WTC11 (cell line): ENCODE data around the gene EFS. TPM values are rescaled to one million over a fixed set of nuclear protein-coding genes. Genes with fewer than 3 reads are reported as not detected.

Experiments
- ATAC-seq: fragments of 200-7000 bp; cut with Tn5 transposase; 2 replicates; pipeline ENCODE4 v1.10.0; 2021; ENCODE audit warnings: mild to moderate bottlenecking, moderate library complexity
- CTCF ChIA-PET: fragments of 300-600 bp; sonication (Branson Sonifier 250); formaldehyde crosslinking; loops from one replicate; lab custom pipeline; 2021; ENCODE audit warnings: antibody characterized with exemption; lab: Charles Lee
- POLR2A ChIA-PET: fragments of 350-600 bp; sonication (Branson Sonifier 250); formaldehyde crosslinking; loops from one replicate; lab custom pipeline; 2021; ENCODE audit warnings: antibody characterized with exemption; lab: Charles Lee
- DNase-seq: peaks from one replicate; pipeline ENCODE4 v3.0.0; 2021; ENCODE audit warnings: low spot score
- H3K27ac Mint-ChIP-seq: 2 replicates; pipeline ENCODE4 v1.8.0; 2021; ENCODE audit warnings: mixed read lengths
- H3K27me3 Mint-ChIP-seq: 2 replicates; pipeline ENCODE4 v1.8.0; 2021; ENCODE audit warnings: low read depth, mild to moderate bottlenecking, moderate library complexity, mixed read lengths
- H3K36me3 Mint-ChIP-seq: 2 replicates; pipeline ENCODE4 v1.8.0; 2021; ENCODE audit warnings: mixed read lengths
- H3K4me1 Mint-ChIP-seq: 2 replicates; pipeline ENCODE4 v1.8.0; 2022; ENCODE audit warnings: mixed read lengths
- H3K4me3 Mint-ChIP-seq: 2 replicates; pipeline ENCODE4 v1.8.0; 2021; ENCODE audit warnings: mild to moderate bottlenecking, moderate library complexity, mixed read lengths
- H3K9me3 Mint-ChIP-seq: 2 replicates; pipeline ENCODE4 v1.8.0; 2021; ENCODE audit warnings: mixed read lengths
- ETV6 ChIP-seq: sonication (generic); formaldehyde crosslinking; IDR thresholded peaks from 2 replicates; pipeline ENCODE4 v1.8.1; 2022; ENCODE audit warnings: mild to moderate bottlenecking, missing genetic modification reagents
- FOXJ3 ChIP-seq: sonication (generic); formaldehyde crosslinking; IDR thresholded peaks from 2 replicates; pipeline ENCODE4 v1.9.0; 2021; ENCODE audit warnings: missing genetic modification reagents, mild to moderate bottlenecking, borderline replicate concordance
- FOXK1 ChIP-seq: sonication (generic); formaldehyde crosslinking; IDR thresholded peaks from 2 replicates; pipeline ENCODE4 v1.8.0; 2022; ENCODE audit warnings: mild to moderate bottlenecking, moderate library complexity, missing genetic modification reagents
- HMGA2 ChIP-seq: fragments of 250-450 bp; sonication (Bioruptor Pico); IDR thresholded peaks from 2 replicates; pipeline ENCODE4 v1.4.0; 2021; ENCODE audit warnings: mild to moderate bottlenecking, moderate library complexity
- IRF2 ChIP-seq: sonication (generic); formaldehyde crosslinking; IDR thresholded peaks from 2 replicates; pipeline ENCODE4 v1.8.0; 2022; ENCODE audit warnings: low read depth, missing genetic modification reagents, borderline replicate concordance
- JAZF1 ChIP-seq: fragments of 250-450 bp; sonication (Bioruptor Pico); IDR thresholded peaks from 2 replicates; pipeline ENCODE4 v1.9.0; 2021; ENCODE audit warnings: moderate library complexity, mild to moderate bottlenecking, inconsistent platforms
- KAT7 ChIP-seq: sonication (generic); formaldehyde crosslinking; IDR thresholded peaks from 2 replicates; pipeline ENCODE4 v1.8.1; 2023; ENCODE audit warnings: missing genetic modification reagents, mild to moderate bottlenecking, borderline replicate concordance
- NFATC4 ChIP-seq: fragments of 250-450 bp; sonication (Bioruptor Pico); IDR thresholded peaks from 2 replicates; pipeline ENCODE4 v1.9.0; 2021; ENCODE audit warnings: mild to moderate bottlenecking
- NFYB ChIP-seq: sonication (generic); formaldehyde crosslinking; conservative IDR thresholded peaks from 2 replicates; pipeline ENCODE4 v1.8.0; 2022; ENCODE audit warnings: low read depth, missing genetic modification reagents
- NR1H2 ChIP-seq: sonication (generic); formaldehyde crosslinking; IDR thresholded peaks from 2 replicates; pipeline ENCODE4 v1.9.0; 2021; ENCODE audit warnings: mild to moderate bottlenecking, moderate library complexity, missing genetic modification reagents
- SOX15 ChIP-seq: fragments of 250-450 bp; sonication (Bioruptor Pico); IDR thresholded peaks from 2 replicates; pipeline ENCODE4 v1.9.0; 2021; ENCODE audit warnings: mild to moderate bottlenecking
- SP1 ChIP-seq: sonication (generic); formaldehyde crosslinking; conservative IDR thresholded peaks from 2 replicates; pipeline ENCODE4 v1.8.1; 2022; ENCODE audit warnings: missing genetic modification reagents
- TCF7 ChIP-seq: sonication (generic); formaldehyde crosslinking; IDR thresholded peaks from 2 replicates; pipeline ENCODE4 v1.8.0; 2022; ENCODE audit warnings: mild to moderate bottlenecking, low read depth, missing genetic modification reagents, moderate library complexity
- ZNF121 ChIP-seq: sonication (generic); formaldehyde crosslinking; IDR thresholded peaks from 2 replicates; pipeline ENCODE4 v1.8.0; 2023; ENCODE audit warnings: missing genetic modification reagents
- ZNF317 ChIP-seq: sonication (generic); formaldehyde crosslinking; IDR thresholded peaks from 2 replicates; pipeline ENCODE4 v1.8.1; 2023; ENCODE audit warnings: low read depth, mild to moderate bottlenecking, moderate library complexity, missing genetic modification reagents, borderline replicate concordance
- ZNF512 ChIP-seq: sonication (generic); formaldehyde crosslinking; IDR thresholded peaks from 2 replicates; pipeline ENCODE4 v1.8.1; 2022; ENCODE audit warnings: missing genetic modification reagents, borderline replicate concordance
- ZNF671 ChIP-seq: fragments of 250-450 bp; sonication (Bioruptor Pico); IDR thresholded peaks from 2 replicates; pipeline ENCODE4 v1.8.0; 2021; ENCODE audit warnings: mild to moderate bottlenecking
- total RNA-seq: library from RNA; stranded (reverse); gene quantifications from 3 replicates; pipeline ENCODE4 v1.2.3, GENCODE V29; 2021
- TF ChIP-seq, protein P1 (sequence below): sonication (generic); formaldehyde crosslinking; conservative IDR thresholded peaks from 2 replicates; pipeline ENCODE4 v1.8.1; 2023; ENCODE audit warnings: mild to moderate bottlenecking, low read depth, missing genetic modification reagents, moderate library complexity
- TF ChIP-seq, protein P2 (sequence below): fragments of 250-450 bp; sonication (Bioruptor Pico); IDR thresholded peaks from 2 replicates; pipeline ENCODE4 v2.1.2; 2022; ENCODE audit warnings: mild to moderate bottlenecking, moderate library complexity
- TF ChIP-seq, protein P3 (sequence below): sonication (generic); formaldehyde crosslinking; IDR thresholded peaks from 2 replicates; pipeline ENCODE4 v1.8.1; 2022; ENCODE audit warnings: low read depth, missing genetic modification reagents, borderline replicate concordance
- TF ChIP-seq, protein P4 (sequence below): sonication (generic); formaldehyde crosslinking; IDR thresholded peaks from 2 replicates; pipeline ENCODE4 v1.8.1; 2023; ENCODE audit warnings: mild to moderate bottlenecking, missing genetic modification reagents
- TF ChIP-seq, protein P5 (sequence below): sonication (generic); formaldehyde crosslinking; IDR thresholded peaks from 2 replicates; pipeline ENCODE4 v1.8.0; 2022; ENCODE audit warnings: missing genetic modification reagents
- TF ChIP-seq, protein P6 (sequence below): sonication (generic); formaldehyde crosslinking; IDR thresholded peaks from 2 replicates; pipeline ENCODE4 v1.8.0; 2022; ENCODE audit warnings: mild to moderate bottlenecking, missing genetic modification reagents

Gene EFS
- total RNA-seq, 1 experiment from 2014 or later = 35.3 TPM

- no peak overlapping the region for H3K27ac Mint-ChIP-seq
These were observed 3.2 kb downstream of the EFS start for GRCh38 chr14:23361763-23362162.

DNA sequence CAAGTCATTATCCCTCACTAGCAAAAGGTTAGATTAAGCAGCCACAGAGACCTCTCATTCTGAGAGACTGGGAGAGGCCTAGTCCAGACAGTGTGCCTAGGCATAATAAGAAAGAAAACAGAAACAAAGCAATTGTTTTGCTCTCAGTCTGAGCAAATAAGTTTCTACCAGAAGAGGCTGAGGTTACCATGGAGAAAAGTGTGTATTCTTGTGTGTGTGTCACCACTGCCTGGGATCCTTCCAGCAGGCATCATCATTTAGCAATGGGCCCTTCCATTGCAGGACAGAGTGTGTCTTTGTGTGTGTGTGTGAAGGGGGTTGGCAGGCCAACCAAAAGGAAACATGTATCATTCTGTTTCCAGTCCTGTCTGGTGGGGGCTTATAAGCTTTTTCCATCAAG is 3.7 kb downstream of the EFS start:
- no peak for DNase-seq
- no peaks in the 10 kb centered on the region for H3K9me3 Mint-ChIP-seq
- H3K27ac Mint-ChIP-seq = no peak overlapping the region
- TF ChIP-seq NFYB (CRISPR knock-in tag) (no peak), ZNF512 (no peak), ZNF671 (CRISPR knock-in tag) (no peak), TCF7 (CRISPR knock-in tag) (no peak), JAZF1 (CRISPR knock-in tag) (no peak), HMGA2 (CRISPR knock-in tag) (no peak), SOX15 (CRISPR knock-in tag) (no peak), NR1H2 (CRISPR knock-in tag) (no peak), ZNF317 (CRISPR knock-in tag) (no peak), NFATC4 (no peak)
- TF ChIP-seq, protein P1, sequence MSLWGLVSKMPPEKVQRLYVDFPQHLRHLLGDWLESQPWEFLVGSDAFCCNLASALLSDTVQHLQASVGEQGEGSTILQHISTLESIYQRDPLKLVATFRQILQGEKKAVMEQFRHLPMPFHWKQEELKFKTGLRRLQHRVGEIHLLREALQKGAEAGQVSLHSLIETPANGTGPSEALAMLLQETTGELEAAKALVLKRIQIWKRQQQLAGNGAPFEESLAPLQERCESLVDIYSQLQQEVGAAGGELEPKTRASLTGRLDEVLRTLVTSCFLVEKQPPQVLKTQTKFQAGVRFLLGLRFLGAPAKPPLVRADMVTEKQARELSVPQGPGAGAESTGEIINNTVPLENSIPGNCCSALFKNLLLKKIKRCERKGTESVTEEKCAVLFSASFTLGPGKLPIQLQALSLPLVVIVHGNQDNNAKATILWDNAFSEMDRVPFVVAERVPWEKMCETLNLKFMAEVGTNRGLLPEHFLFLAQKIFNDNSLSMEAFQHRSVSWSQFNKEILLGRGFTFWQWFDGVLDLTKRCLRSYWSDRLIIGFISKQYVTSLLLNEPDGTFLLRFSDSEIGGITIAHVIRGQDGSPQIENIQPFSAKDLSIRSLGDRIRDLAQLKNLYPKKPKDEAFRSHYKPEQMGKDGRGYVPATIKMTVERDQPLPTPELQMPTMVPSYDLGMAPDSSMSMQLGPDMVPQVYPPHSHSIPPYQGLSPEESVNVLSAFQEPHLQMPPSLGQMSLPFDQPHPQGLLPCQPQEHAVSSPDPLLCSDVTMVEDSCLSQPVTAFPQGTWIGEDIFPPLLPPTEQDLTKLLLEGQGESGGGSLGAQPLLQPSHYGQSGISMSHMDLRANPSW (CRISPR knock-in tag) = no peak
- TF ChIP-seq, protein P2, sequence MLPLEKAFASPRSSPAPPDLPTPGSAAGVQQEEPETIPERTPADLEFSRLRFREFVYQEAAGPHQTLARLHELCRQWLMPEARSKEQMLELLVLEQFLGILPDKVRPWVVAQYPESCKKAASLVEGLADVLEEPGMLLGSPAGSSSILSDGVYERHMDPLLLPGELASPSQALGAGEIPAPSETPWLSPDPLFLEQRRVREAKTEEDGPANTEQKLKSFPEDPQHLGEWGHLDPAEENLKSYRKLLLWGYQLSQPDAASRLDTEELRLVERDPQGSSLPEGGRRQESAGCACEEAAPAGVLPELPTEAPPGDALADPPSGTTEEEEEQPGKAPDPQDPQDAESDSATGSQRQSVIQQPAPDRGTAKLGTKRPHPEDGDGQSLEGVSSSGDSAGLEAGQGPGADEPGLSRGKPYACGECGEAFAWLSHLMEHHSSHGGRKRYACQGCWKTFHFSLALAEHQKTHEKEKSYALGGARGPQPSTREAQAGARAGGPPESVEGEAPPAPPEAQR = no peak
- TF ChIP-seq, protein P3, sequence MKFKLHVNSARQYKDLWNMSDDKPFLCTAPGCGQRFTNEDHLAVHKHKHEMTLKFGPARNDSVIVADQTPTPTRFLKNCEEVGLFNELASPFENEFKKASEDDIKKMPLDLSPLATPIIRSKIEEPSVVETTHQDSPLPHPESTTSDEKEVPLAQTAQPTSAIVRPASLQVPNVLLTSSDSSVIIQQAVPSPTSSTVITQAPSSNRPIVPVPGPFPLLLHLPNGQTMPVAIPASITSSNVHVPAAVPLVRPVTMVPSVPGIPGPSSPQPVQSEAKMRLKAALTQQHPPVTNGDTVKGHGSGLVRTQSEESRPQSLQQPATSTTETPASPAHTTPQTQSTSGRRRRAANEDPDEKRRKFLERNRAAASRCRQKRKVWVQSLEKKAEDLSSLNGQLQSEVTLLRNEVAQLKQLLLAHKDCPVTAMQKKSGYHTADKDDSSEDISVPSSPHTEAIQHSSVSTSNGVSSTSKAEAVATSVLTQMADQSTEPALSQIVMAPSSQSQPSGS (CRISPR knock-in tag) = no peak

More at GRCh38 chr14:23361763-23362162, 3.2 kb downstream of the EFS start:
- no peak for TF ChIP-seq ZNF121 (CRISPR knock-in tag)
- no peak for TF ChIP-seq KAT7
- TF ChIP-seq, protein P4, sequence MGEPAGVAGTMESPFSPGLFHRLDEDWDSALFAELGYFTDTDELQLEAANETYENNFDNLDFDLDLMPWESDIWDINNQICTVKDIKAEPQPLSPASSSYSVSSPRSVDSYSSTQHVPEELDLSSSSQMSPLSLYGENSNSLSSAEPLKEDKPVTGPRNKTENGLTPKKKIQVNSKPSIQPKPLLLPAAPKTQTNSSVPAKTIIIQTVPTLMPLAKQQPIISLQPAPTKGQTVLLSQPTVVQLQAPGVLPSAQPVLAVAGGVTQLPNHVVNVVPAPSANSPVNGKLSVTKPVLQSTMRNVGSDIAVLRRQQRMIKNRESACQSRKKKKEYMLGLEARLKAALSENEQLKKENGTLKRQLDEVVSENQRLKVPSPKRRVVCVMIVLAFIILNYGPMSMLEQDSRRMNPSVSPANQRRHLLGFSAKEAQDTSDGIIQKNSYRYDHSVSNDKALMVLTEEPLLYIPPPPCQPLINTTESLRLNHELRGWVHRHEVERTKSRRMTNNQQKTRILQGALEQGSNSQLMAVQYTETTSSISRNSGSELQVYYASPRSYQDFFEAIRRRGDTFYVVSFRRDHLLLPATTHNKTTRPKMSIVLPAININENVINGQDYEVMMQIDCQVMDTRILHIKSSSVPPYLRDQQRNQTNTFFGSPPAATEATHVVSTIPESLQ (CRISPR knock-in tag) = no peak
- no peak for TF ChIP-seq SP1 (CRISPR knock-in tag)
- no peak for TF ChIP-seq NFYB (CRISPR knock-in tag)
- no peak for TF ChIP-seq ETV6 (CRISPR knock-in tag)
- TF ChIP-seq IRF2 (CRISPR knock-in tag) = no peak
- no peak for TF ChIP-seq FOXK1
- TF ChIP-seq, protein P5, sequence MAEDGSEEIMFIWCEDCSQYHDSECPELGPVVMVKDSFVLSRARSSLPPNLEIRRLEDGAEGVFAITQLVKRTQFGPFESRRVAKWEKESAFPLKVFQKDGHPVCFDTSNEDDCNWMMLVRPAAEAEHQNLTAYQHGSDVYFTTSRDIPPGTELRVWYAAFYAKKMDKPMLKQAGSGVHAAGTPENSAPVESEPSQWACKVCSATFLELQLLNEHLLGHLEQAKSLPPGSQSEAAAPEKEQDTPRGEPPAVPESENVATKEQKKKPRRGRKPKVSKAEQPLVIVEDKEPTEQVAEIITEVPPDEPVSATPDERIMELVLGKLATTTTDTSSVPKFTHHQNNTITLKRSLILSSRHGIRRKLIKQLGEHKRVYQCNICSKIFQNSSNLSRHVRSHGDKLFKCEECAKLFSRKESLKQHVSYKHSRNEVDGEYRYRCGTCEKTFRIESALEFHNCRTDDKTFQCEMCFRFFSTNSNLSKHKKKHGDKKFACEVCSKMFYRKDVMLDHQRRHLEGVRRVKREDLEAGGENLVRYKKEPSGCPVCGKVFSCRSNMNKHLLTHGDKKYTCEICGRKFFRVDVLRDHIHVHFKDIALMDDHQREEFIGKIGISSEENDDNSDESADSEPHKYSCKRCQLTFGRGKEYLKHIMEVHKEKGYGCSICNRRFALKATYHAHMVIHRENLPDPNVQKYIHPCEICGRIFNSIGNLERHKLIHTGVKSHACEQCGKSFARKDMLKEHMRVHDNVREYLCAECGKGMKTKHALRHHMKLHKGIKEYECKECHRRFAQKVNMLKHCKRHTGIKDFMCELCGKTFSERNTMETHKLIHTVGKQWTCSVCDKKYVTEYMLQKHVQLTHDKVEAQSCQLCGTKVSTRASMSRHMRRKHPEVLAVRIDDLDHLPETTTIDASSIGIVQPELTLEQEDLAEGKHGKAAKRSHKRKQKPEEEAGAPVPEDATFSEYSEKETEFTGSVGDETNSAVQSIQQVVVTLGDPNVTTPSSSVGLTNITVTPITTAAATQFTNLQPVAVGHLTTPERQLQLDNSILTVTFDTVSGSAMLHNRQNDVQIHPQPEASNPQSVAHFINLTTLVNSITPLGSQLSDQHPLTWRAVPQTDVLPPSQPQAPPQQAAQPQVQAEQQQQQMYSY = no peak
- TF ChIP-seq FOXJ3 = no peak
- TF ChIP-seq, protein P6, sequence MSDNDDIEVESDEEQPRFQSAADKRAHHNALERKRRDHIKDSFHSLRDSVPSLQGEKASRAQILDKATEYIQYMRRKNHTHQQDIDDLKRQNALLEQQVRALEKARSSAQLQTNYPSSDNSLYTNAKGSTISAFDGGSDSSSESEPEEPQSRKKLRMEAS (CRISPR knock-in tag) = no peak
- ATAC-seq = no peak
- Mint-ChIP-seq H3K4me1 (peaks cover 24% of the 10 kb centered on the region), H3K27me3 (peaks cover 8% of the 10 kb centered on the region), H3K36me3 (peaks cover 11% of the 10 kb centered on the region), H3K9me3 (no peaks in the 10 kb centered on the region), H3K4me3 (no peak overlapping the region)
- ChIA-PET CTCF (interaction anchor here (0.8 to 9.1 kb wide), 11 partner anchors 10 to 241 kb away, joined by 3 to 95 read pairs (median 13); partner anchors contain the start of genes BCL2L2, CMTM5, PABPN1 and SLC22A17), POLR2A (interaction anchor here (1.6 kb wide), 1 partner anchor 41 kb away, joined by 4 read pairs; the partner anchor contains the start of gene PABPN1)
- no peak for DNase-seq

More for the DNA sequence above, 3.7 kb downstream of the EFS start:
- Mint-ChIP-seq H3K4me3 (no peak overlapping the region), H3K36me3 (peaks cover 14% of the 10 kb centered on the region), H3K27me3 (peaks cover 6% of the 10 kb centered on the region), H3K4me1 (peaks cover 22% of the 10 kb centered on the region)
- ChIA-PET CTCF (interaction anchor here (0.8 to 9.1 kb wide), 16 partner anchors 8 to 266 kb away, joined by 3 to 95 read pairs (median 10); partner anchors contain the start of genes ACIN1, C14orf119, CMTM5 and PABPN1), POLR2A (interaction anchor here (0.9 kb wide), 1 partner anchor 19 kb away, joined by 4 read pairs; no protein-coding TSS in a partner anchor)
- ATAC-seq = no peak
